ENCODE data around the gene PKD2. TPM values are rescaled to one million over a fixed set of nuclear protein-coding genes. Genes with fewer than 3 reads are reported as not detected.

The PKD2 gene
- total RNA-seq = 1 to 10 TPM; 7.3 to 9.1 TPM

- Mint-ChIP-seq H3K36me3 (ENCODE audit: insufficient read depth in 2 of 2) (peaks cover 0 to 7% of the 10 kb centered on the region in 2 donors), H3K27ac (peak within 1 kb of the TSS; percentile 72), H3K4me3 (peak within 1 kb of the TSS; percentile 88 to 93), H3K27me3 (ENCODE audit: low read depth) (peaks cover 11% of the 10 kb centered on the region), H3K4me1 (ENCODE audit: low read depth) (peaks cover 36% of the 10 kb centered on the region), H3K9me3 (no peaks in the 10 kb centered on the region)
- ATAC-seq (replicated peaks in 1 of 2) (peak; percentile 93 to 96), DNase-seq (peak; percentile 86 to 88)
Observed at GRCh38 chr4:88007304-88008121, at the start of gene PKD2. Gene PKD2 (plus strand): TSS chr4:88007635. CDS start chr4:88007734, 99 bp downstream.

DNA sequence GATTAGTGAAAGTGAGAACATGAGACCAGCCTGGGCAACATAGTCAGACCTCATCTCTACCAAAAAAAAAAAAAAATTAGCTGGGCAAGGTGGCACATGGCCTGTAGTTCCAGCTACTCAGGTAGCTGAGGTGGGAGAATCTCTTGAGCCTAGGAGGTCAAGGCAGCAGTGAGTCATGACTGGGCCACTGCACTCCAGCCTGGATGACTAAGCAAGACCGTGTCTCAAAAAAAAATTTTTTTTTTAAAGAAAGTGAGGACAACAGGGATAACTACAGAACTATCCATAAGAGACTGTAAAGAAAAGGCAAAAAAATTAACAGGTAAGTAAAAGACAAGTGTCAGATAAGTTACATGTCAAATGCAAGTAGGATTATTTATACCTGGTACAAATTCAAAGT lies 45.4 kb upstream of the PKD2 start:
- Mint-ChIP-seq H3K27ac (no peak overlapping the region), H3K36me3 (ENCODE audit: insufficient read depth in 2 of 2) (no peaks in the 10 kb centered on the region), H3K27me3 (ENCODE audit: low read depth) (no peaks in the 10 kb centered on the region), H3K9me3 (no peaks in the 10 kb centered on the region), H3K4me3 (no peak overlapping the region), H3K4me1 (ENCODE audit: low read depth) (no peaks in the 10 kb centered on the region)
- ATAC-seq (replicated peaks in 1 of 2) = no peak
- no peak for DNase-seq

DNA sequence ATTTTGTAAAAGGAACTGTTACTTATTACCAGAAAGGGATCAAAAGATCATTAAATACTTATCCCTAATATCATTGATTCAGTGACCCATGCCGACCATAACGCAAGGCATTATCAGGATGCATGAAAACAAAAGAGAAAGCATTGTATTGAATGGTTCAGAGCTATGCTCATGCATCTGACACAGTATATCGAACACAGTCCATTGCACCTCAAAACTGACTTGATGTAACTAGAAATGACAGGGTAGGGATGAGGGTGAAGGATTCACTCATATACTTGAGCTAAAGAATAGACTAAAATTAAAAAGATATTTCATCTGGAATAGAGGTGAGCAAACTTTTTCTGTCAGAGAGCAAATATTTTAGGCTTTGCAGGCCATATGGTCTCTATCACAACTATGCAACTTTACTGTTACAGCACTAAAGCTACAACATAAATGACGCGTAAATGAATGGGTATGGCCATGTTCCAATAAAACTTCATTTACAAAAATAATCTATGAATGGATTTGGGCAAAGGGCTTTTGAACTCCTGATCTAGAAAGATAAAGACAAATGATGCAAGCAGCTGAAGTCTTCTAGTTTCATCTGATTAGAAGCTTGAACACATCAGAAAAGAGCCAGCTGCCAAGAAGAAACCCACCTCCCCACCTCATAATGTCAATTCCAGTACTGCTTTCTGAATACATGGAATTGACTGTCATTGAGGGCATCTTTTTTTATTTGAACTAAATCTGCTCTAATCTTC lies 44.9 kb upstream of the PKD2 start:
- Mint-ChIP-seq H3K27me3 (ENCODE audit: low read depth) (no peaks in the 10 kb centered on the region), H3K36me3 (ENCODE audit: insufficient read depth in 2 of 2) (no peaks in the 10 kb centered on the region), H3K27ac (no peak overlapping the region), H3K4me3 (no peak overlapping the region), H3K9me3 (no peaks in the 10 kb centered on the region), H3K4me1 (ENCODE audit: low read depth) (no peaks in the 10 kb centered on the region)
- ATAC-seq (replicated peaks in 1 of 2) (no peak), DNase-seq (no peak)

- DNase-seq (no peak), ATAC-seq (replicated peaks in 1 of 2) (no peak)
- H3K9me3 Mint-ChIP-seq = no peaks in the 10 kb centered on the region
- H3K27me3 Mint-ChIP-seq (ENCODE audit: low read depth) = peaks cover 6% of the 10 kb centered on the region
- no peaks in the 10 kb centered on the region for H3K36me3 Mint-ChIP-seq (ENCODE audit: insufficient read depth in 2 of 2)
- H3K4me3 Mint-ChIP-seq = no peak overlapping the region
- no peaks in the 10 kb centered on the region for H3K4me1 Mint-ChIP-seq (ENCODE audit: low read depth)
- no peak overlapping the region for H3K27ac Mint-ChIP-seq
Observed at GRCh38 chr4:87965501-87965975, 41.9 kb upstream of the PKD2 start.

GRCh38 chr4:87966095-87966496 lies 41.3 kb upstream of the PKD2 start:
- ATAC-seq (replicated peaks in 1 of 2) = no peak
- Mint-ChIP-seq H3K4me1 (ENCODE audit: low read depth) (no peaks in the 10 kb centered on the region), H3K27me3 (ENCODE audit: low read depth) (peaks cover 6% of the 10 kb centered on the region), H3K4me3 (no peak overlapping the region), H3K36me3 (ENCODE audit: insufficient read depth in 2 of 2) (no peaks in the 10 kb centered on the region), H3K9me3 (no peaks in the 10 kb centered on the region), H3K27ac (no peak overlapping the region)
- no peak for DNase-seq

DNA sequence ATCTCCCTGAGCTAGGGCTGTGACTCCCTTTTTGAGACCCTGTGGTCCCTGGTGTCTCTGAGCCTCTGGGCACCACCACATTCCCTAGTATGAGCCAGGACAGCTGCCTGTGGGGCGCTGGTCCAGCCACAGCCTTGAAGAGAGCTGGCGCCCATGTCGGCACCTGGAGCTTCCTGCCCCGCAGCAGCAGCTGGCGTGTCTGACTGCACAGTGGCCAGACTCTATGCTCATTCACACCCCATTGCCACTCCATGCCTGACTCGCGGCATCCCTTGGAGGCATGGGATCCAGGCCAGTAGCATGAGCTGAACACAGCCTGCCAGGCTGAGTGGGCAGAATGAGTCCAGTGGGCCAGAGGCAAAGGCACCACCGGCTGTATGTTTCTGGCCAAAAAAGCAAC lies 40.2 kb upstream of the PKD2 start:
- no peak for ATAC-seq (replicated peaks in 1 of 2)
- Mint-ChIP-seq H3K4me1 (ENCODE audit: low read depth) (no peaks in the 10 kb centered on the region), H3K27ac (no peak overlapping the region), H3K36me3 (ENCODE audit: insufficient read depth in 2 of 2) (no peaks in the 10 kb centered on the region), H3K27me3 (ENCODE audit: low read depth) (peaks cover 11% of the 10 kb centered on the region), H3K9me3 (no peaks in the 10 kb centered on the region), H3K4me3 (no peak overlapping the region)
- DNase-seq = no peak

DNA sequence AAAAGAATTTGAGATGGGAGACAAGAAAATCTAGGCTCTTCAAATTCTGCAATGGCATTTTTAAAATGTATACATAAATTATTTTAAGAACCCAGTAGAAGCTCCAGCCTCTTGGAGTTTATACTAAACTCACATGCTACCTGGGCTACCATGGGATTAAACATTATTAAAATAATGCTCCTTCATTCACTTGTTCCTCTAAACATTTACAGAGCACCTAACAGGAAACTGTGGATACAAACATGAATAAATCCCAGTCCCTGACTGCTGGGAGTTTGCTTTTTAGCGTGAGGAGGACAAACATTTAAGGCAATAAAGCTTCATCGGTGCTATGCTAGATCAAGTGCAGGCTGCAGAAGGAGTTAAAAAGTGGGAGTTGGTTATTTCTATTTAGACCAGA lies 37.3 kb upstream of the PKD2 start:
- Mint-ChIP-seq H3K27ac (no peak overlapping the region), H3K27me3 (ENCODE audit: low read depth) (peaks cover 34% of the 10 kb centered on the region), H3K9me3 (no peaks in the 10 kb centered on the region), H3K4me3 (no peak overlapping the region), H3K36me3 (ENCODE audit: insufficient read depth in 2 of 2) (no peaks in the 10 kb centered on the region), H3K4me1 (ENCODE audit: low read depth) (peaks cover 8% of the 10 kb centered on the region)
- DNase-seq (no peak), ATAC-seq (replicated peaks in 1 of 2) (no peak)

GRCh38 chr4:87971866-87972265 lies 35.6 kb upstream of the PKD2 start:
- Mint-ChIP-seq H3K4me1 (ENCODE audit: low read depth) (peaks cover 14% of the 10 kb centered on the region), H3K27ac (peak overlapping the region; percentile 5), H3K4me3 (no peak overlapping the region), H3K36me3 (ENCODE audit: insufficient read depth in 2 of 2) (no peaks in the 10 kb centered on the region), H3K27me3 (ENCODE audit: low read depth) (peaks cover 42% of the 10 kb centered on the region), H3K9me3 (no peaks in the 10 kb centered on the region)
- ATAC-seq (replicated peaks in 1 of 2) (no peak), DNase-seq (no peak)

GRCh38 chr4:87973283-87974169 lies 33.9 kb upstream of the PKD2 start:
- Mint-ChIP-seq H3K4me1 (ENCODE audit: low read depth) (peaks cover 14% of the 10 kb centered on the region), H3K27me3 (ENCODE audit: low read depth) (peaks cover 48% of the 10 kb centered on the region), H3K4me3 (no peak overlapping the region), H3K36me3 (ENCODE audit: insufficient read depth in 2 of 2) (no peaks in the 10 kb centered on the region), H3K27ac (no peak overlapping the region), H3K9me3 (no peaks in the 10 kb centered on the region)
- ATAC-seq (replicated peaks in 1 of 2) (peak; percentile 55 to 57), DNase-seq (peak; percentile 25 to 50)

DNA sequence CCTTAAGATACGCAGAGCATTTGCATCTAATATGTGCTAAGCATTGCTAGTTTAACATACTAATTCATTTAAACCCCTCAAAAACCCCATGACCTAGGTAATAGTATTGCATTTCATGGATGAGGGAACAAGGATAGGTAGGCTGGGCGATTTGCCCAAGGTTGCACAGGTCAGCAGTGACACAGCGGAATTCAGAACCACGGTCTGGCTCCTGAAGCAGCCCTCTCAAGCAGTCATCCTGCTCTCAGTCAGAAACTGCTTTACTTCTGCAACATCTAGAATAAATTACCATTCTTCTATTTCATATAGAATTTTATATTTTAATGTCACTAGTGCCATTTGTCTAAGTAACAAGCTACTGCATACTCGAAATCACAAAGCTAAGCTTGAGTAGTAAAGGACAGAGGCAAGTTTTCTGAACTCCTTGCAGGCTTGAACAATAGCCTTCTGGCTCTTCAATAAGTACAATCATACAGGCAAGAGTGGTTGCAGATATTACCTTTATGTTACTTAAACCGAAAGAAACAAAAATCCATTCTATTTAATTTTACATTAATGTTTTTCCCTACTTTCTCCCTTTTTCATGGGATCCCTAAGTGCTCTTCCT lies 32.5 kb upstream of the PKD2 start:
- ATAC-seq (replicated peaks in 1 of 2) (no peak), DNase-seq (no peak)
- H3K27me3 Mint-ChIP-seq (ENCODE audit: low read depth) = peaks cover 43% of the 10 kb centered on the region
- no peaks in the 10 kb centered on the region for H3K36me3 Mint-ChIP-seq (ENCODE audit: insufficient read depth in 2 of 2)
- peaks cover 14% of the 10 kb centered on the region for H3K4me1 Mint-ChIP-seq (ENCODE audit: low read depth)
- H3K27ac Mint-ChIP-seq = no peak overlapping the region
- no peaks in the 10 kb centered on the region for H3K9me3 Mint-ChIP-seq
- peak overlapping the region; percentile 54 to 59 for H3K4me3 Mint-ChIP-seq

GRCh38 chr4:87975466-87975865 lies 32.0 kb upstream of the PKD2 start, which contains the start of gene SPP1:
Gene SPP1 (plus strand): TSS chr4:87975714. CDS start chr4:87976896, 1,182 bp downstream.
- ATAC-seq (replicated peaks in 1 of 2) (peak; percentile 61 to 64), DNase-seq (peak in 1 of 2 donors; percentile 18)
- H3K9me3 Mint-ChIP-seq = no peaks in the 10 kb centered on the region
- H3K4me1 Mint-ChIP-seq (ENCODE audit: low read depth) = peaks cover 14% of the 10 kb centered on the region
- no peaks in the 10 kb centered on the region for H3K36me3 Mint-ChIP-seq (ENCODE audit: insufficient read depth in 2 of 2)
- peak within 1 kb of the TSS; percentile 5 for H3K27ac Mint-ChIP-seq
- H3K4me3 Mint-ChIP-seq = peak within 1 kb of the TSS; percentile 54 to 59
- peaks cover 42% of the 10 kb centered on the region for H3K27me3 Mint-ChIP-seq (ENCODE audit: low read depth)

GRCh38 chr4:87977521-87978278 lies 29.7 kb upstream of the PKD2 start:
- Mint-ChIP-seq H3K4me3 (no peak overlapping the region), H3K27me3 (ENCODE audit: low read depth) (peaks cover 38% of the 10 kb centered on the region), H3K27ac (no peak overlapping the region), H3K4me1 (ENCODE audit: low read depth) (peaks cover 14% of the 10 kb centered on the region), H3K9me3 (no peaks in the 10 kb centered on the region), H3K36me3 (ENCODE audit: insufficient read depth in 2 of 2) (no peaks in the 10 kb centered on the region)
- ATAC-seq (replicated peaks in 1 of 2) (no peak), DNase-seq (no peak)
